Ovary (tissue), 3 donors: ENCODE results near the gene RETSAT.
"Not testable (repeated sequence)": the region's sequence is repeated elsewhere in the genome, so short reads cannot be mapped to it uniquely, and the experiment has no call there.

Experiments
- CTCF ChIP-seq, 3 donors: fragments of 450-650 bp in 2 of 3; fragments of 200-600 bp in 1 of 3; IDR thresholded peaks; one replicate each; pipeline versions ENCODE4 v1.5.1 to v1.8.0; 2016 to 2022; ENCODE audit warnings: antibody characterized with exemption in 3 of 3, mild to moderate bottlenecking in 1 of 3
- POLR2A ChIP-seq: fragments of 450-650 bp; IDR thresholded peaks from one replicate; pipeline ENCODE4 v1.6.1; 2017; ENCODE audit warnings: antibody characterized with exemption, mild to moderate bottlenecking, moderate library complexity
- donor health status: DM: no; HTN: no; CAD: no.

DNA sequence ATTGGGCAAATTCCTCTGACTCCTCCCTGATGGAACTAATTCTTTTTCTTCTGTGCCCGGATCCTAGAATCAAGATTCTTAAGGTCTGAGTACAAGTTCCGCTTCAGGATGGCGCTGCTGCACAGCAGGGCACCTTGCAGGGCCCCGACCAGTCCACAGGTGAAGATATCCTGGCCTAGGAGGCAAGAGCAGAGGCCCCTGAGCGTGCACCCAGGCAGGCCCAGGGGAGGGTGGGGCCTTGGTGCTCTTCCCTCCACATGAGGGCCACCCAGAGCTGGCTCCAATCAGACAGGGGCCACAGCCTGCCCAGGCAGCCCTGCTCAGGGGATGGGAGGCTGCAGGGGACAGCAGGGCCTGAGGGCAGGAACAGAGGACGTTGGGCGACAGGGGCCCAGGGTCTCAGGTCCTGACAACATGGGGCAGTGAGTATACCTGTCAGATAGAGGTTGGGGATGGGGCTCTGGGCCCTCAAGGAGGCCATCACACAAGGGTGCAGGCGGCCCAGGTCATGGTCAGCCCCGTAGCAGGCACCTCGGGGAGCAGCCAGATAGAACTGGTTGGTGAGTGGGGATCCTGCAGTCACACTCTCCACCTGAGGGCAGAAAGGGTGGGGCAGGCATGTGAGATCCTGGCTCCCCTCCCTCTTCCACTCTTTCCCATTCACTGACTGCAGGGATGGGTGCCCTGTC, 11.0 kb downstream of the RETSAT start:
- not testable (repeated sequence) for TF ChIP-seq POLR2A; CTCF (IDR thresholded peaks at IDR 0.05)
